Occipital lobe (tissue), 2 donors: ENCODE results near the gene MED13L. TPM values are rescaled to one million over a fixed set of nuclear protein-coding genes. Genes with fewer than 3 reads are reported as not detected.

Experiments
- DNase-seq: peaks from one replicate; lab custom pipeline; 2025; lab: John Stamatoyannopoulos, UW
- total RNA-seq: library from RNA; depleted of rRNA; stranded (reverse); fragments of >200 nt; gene quantifications from one replicate; pipeline ENCODE4 v1.2.3, GENCODE V29; 2014

MED13L gene
- total RNA-seq, 1 donor from 2014 or later: 389 TPM

- DNase-seq: no peak
These were observed 122.1 kb downstream of the MED13L start for GRCh38 chr12:116155383-116155782.

DNA sequence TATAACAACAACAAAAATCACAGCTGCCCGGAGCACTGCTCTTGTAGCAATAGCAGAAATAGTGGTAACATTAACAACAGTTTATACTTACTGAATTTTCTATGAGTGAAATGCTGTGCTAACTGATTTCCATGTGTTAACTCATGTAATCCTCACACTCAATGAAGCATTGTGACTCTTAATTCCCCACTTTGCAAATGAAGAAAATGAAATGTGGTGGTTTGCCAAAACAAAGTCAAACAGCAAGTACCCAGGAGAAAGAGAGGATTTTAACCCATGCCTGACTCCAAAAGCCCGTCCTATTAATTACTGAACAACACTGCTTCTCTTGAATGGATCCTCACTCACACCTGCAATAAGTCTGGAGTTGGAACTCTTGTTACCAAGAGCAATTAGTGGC, 123.5 kb downstream of the MED13L start:
- DNase-seq: no peak

DNA sequence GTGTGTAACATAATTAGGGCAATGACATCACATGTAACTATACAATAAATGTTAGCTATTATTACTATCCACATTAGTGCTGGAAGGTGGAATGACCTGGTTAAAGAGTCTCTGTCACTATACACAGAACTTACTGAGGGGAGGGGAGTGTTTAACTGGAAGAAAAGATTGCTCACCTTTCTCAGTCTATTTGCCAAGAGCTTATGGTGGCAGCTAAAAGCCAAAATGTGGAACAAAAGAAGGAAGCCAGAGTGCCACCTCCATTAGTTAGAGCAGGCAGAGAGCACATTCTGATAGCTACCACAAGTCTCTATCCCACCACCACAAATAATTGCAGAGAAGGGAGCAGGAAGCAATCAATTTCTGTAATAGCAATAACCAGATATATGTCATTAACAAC, 124.4 kb downstream of the MED13L start:
- DNase-seq: no peak

DNA sequence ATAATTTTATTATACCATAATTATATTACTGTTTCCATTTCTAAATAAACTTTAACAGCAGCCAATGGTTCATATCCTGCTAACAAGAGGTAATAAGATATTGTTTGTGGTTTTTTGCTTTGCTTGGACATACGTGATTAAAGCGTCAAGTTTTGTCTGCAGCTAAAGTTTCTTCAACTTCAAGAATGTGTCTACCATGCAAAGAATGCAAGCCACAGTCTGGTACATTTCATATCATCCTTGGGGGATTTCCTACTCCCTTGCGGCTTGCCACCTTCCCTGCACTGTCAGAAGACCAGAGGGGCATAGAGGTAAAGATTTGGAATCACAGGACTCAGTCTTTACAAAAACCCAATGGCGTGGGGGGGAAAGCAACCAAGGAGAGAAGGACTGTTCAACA, 125.2 kb downstream of the MED13L start:
- no peak for DNase-seq

GRCh38 chr12:116150452-116150851, 127.0 kb downstream of the MED13L start:
- DNase-seq: no peak

GRCh38 chr12:116150001-116150400, 127.5 kb downstream of the MED13L start:
- no peak for DNase-seq

GRCh38 chr12:116148844-116149243, 128.6 kb downstream of the MED13L start:
- no peak for DNase-seq

DNA sequence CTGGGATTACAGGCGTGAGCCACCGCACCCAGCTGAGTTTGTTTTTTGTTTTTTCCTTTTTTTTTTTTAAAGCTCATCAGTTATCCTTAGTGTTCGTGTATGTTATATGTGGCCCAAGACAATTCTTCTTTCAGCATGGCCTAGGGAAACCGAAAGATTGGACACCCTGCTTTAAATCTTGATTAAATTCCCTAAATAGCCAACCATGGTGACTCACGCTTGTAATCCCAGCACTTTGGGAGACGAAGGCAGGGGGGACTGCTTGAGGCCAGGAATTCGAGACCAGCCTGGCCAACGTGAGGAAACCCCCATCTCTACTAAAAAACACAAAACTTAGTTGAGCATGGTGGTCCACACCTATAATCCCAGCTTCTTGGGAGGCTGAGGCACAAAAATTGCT, 131.1 kb downstream of the MED13L start:
- DNase-seq: no peak

- DNase-seq: no peak
These were observed 132.0 kb downstream of the MED13L start for GRCh38 chr12:116145451-116145850.

- no peak for DNase-seq
These were observed 133.1 kb downstream of the MED13L start for GRCh38 chr12:116144384-116144783.

DNA sequence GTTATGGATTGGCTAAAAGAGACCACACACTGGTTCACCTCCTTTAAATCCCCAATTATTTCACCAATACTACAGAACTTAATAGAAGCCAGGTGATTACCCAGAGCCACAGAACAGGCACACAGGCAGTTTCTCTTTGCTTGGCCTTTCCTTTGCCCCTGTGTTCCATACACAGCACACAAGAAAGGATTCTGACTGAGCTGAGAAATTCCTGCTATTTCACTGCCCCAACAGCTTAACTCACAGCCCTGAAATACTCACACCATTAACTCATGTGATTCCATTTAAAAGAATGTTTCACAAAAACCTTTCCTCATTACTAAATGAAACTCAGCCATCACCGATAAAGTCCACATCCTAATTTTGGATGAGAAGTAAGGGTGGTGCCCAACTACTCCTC, 133.6 kb downstream of the MED13L start:
- DNase-seq: no peak

- DNase-seq: no peak
These were observed 134.3 kb downstream of the MED13L start for GRCh38 chr12:116142936-116143898.

DNA sequence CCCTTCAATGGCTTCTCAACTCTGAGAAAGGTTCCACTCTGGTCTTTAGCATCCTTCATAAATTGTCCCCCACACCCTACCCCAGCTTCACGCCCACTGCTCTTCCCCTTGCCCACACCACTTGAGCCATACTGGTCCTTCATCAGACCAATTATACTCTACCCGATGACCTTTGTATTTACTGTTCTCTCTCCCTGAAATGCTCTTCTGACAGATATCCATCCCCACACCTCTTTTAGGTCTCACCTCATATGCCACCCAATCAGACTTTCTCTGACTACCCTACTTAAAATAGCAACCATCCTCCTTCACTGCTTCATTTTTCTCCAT, 135.7 kb downstream of the MED13L start:
- no peak for DNase-seq

- DNase-seq: no peak
These were observed 136.2 kb downstream of the MED13L start for GRCh38 chr12:116141110-116141832.

DNA sequence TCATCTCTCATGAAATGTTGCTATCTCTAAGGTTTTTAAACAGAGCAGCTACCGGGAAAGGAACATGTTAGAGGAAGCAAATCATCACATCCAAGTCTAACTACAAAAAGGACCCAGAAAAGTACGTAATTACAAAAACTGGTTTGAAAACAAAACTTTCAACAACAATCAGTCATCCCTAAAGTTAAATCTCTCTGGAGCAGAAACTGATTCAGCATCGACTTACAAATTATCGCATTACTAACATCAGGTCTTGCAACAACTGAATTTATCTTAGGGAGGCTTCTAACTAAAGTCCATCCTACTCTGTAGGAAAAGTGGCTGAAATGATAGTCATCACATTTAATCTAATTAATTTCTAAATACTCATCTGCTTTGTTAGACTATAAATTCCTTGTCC, 137.0 kb downstream of the MED13L start:
- DNase-seq: no peak

DNA sequence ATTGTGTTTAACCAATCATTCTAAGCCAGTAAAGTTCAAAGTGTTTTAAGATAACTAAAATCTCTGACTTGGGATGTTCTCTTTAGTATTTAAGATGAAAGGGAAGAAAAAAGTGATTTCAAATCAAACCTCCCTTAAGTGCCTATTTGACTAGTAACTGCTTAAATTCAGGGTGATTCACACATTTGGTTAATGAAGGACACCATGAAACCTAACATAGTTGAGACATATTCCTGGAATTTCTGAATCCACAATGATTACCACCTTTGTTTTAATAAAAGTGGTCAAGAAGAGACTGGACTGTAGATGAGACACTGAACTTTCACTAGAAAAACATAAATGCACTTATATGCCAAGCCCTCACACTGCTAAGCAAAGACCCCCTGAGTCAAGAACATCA, 138.7 kb downstream of the MED13L start:
- no peak for DNase-seq

GRCh38 chr12:116138364-116138763, 139.1 kb downstream of the MED13L start:
- no peak for DNase-seq

DNA sequence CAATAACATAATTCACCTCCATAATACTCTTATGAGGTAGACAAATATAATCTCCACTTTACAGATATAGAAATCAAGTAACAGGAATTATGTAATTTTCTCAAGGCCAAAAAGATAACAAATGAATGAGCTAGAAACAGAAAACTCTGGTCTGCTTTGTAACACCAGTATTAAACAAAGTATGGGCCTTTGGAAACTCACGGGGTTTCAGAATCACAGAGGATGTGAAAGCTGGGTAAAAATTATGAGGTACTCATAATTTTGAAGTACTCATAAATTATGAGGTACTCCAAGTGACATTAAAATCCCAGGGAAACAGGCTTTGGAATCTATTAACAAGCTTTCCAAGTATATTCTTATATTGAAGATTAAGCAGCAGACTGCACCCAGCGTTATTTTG, 140.2 kb downstream of the MED13L start:
- DNase-seq: no peak

DNA sequence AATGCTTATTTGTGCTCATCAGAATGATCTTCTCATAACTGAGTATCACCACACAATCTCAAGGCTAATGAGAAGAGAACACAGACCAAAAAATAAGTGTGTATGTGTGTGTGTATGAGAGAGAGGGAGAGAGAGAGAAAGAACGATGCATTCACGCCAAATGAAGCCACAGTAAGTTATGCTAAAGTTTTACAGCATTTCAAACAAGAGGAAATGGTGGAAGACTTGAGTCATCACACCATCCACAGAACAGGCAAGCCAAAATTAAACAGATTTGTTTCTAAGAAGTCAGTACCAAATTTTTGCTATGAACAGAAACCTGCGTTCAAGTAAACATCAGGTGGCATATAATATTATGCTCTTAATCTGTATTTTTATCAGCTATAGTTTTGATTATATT, 141.2 kb downstream of the MED13L start:
- no peak for DNase-seq

DNA sequence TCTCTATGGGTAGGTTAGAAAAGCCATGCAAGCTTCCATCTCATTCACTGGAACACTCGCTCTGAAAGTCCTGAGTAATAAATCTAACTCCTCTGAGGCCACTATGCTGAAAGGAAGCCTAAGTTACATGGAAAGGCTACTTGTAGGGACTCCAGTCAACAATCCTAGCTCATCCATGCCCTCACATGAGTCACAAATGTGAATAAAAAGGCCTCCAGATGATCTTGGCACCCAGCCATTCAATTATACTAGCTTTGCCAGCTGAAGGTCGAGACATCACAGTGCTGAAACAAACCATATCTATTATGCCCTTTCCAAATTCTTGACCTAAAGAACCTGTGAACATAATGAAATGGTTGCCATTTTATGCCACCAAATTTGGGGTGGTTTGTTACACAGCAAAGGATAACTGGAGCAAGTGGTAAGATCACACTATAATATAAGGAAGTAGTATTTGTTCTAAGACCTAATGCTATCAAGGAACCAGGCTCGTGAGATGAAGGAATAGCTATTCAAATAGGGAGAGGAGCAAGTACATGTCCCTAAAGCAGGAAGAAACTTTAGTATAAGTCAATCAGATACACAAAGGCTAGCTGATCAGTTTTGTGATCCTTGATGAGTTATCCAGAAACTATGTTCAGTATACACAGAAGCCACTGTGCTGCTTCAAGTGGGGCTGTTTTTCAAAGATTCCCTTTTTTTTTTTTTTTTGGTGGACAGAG, 142.1 kb downstream of the MED13L start:
- DNase-seq: no peak

DNA sequence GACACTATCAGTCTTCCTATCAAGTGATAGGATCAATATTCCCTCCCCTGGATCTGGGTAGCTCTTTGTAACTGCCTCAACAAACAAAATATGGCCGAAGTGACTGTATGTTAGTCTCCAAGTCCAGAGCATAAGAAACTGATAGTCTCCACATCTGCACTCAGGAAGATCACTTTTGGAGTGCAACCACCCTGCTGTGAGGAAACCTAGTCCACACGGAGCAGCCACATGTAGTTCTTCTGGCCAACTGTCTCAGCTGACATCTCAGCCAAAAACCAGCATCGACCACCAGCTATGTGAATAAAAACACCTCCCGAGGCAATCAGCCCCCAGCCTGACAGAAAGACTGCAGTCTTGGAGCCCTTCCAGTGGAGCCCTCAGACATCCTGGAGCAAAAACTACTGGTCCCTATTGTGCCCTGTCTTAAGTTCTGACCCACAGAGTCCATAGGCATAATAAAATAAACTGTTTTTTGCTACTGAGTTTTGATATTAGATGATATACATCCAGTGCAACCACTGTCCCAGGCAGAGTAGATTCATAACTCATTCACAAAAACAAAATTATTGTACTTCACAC, 143.8 kb downstream of the MED13L start:
- no peak for DNase-seq

DNA sequence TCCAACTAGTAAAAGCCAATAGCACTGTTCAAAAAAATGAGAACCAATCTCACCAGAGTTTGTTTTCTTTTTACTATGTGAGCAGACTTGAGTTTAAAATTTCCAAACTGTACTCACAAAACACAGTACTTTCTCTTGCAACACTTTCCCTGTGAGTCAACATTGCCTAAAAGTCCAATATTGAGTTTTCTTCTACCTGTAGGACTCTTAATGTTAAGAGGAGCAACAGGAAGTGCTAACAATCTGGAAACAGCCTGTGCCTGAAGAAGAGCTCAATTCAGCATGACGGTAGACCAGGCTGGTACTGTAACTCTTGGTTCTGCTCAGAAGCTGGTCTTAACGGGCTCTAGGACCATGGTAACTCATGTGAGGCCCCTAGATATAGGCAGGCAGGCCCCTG, 144.3 kb downstream of the MED13L start:
- no peak for DNase-seq
